H1 (cell line): ENCODE data around the gene STK11. TPM values are rescaled to one million over a fixed set of nuclear protein-coding genes. Genes with fewer than 3 reads are reported as not detected.

Experiments used
- CHD7 ChIP-seq: fragments of 300-600 bp; sonication (generic); IDR thresholded peaks from 2 replicates; pipeline ENCODE4 v1.7.1; 2012; ENCODE audit warnings: low read length, moderate library complexity, mild to moderate bottlenecking, inconsistent platforms; ENCODE audit not compliant: insufficient replicate concordance
- NANOG ChIP-seq: IDR thresholded peaks from 2 replicates; pipeline ENCODE4 v1.6.1; 2011; ENCODE audit warnings: low read length, low read depth, mild to moderate bottlenecking, inconsistent platforms; ENCODE audit not compliant: insufficient read depth, poor library complexity, severe bottlenecking
- POLR2A ChIP-seq, 2 experiments: IDR thresholded peaks; 1 replicate in 1 of 2; 2 replicates in 1 of 2; pipeline ENCODE4 v1.6.1; 2011; ENCODE audit warnings: low read depth in 2 of 2, low read length in 2 of 2, mild to moderate bottlenecking in 2 of 2; ENCODE audit errors: control extremely low read depth in 1 of 2
- RBBP5 ChIP-seq: IDR thresholded peaks from 2 replicates; pipeline ENCODE4 v1.7.1; 2012; ENCODE audit warnings: low read depth, mild to moderate bottlenecking, inconsistent platforms, low read length, moderate library complexity, borderline replicate concordance
- SIN3A ChIP-seq, 2 experiments: IDR thresholded peaks in 1 of 2; conservative IDR thresholded peaks in 1 of 2; 2 replicates each; pipeline ENCODE4 v1.6.1; 2011 to 2012; ENCODE audit warnings: low read length in 2 of 2, improper control_type of control experiment in 1 of 2, low read depth in 1 of 2, mild to moderate bottlenecking in 1 of 2
- polyA plus RNA-seq, 7 experiments: library from polyadenylated mRNA; depleted of rRNA in 3 of 7; stranded (reverse) in 5 of 7; unstranded in 2 of 7; fragments of >200 nt in 5 of 7; fragments of 200-250 nt in 2 of 7; gene quantifications; 1 replicate in 5 of 7; 2 replicates in 1 of 7; 4 replicates in 1 of 7; pipeline versions ENCODE4 v1.2.1 to v1.2.3, GENCODE V29; 2011 to 2013; ENCODE audit warnings: missing spikeins in 2 of 7, mixed read lengths in 2 of 7
- total RNA-seq: library from RNA; stranded (reverse); fragmentation: NEBNext Ultra II Directional; extraction: Animal tissue kit (Norgen Biotek cat#: 25700); gene quantifications from 2 replicates; pipeline ENCODE4 v1.2.1, GENCODE V29; 2021

STK11 gene
- total and polyA plus RNA-seq, 2 of the 8 experiments (the other 6 are each of a cell fraction or from before 2014, with no cell fraction given) = 45.3 to 70.7 TPM

- TF ChIP-seq RBBP5 (no peak), SIN3A (conservative IDR thresholded peaks at IDR 0.05 in 1 of 2, IDR thresholded peaks at IDR 0.05 in 1 of 2; ENCODE audit: low read depth in 1 of 2, low read length in 2 of 2) (peak in 1 of 2 experiments; percentile 35; a peak in 1 of 4 replicates), NANOG (no peak), CHD7 (no peak), POLR2A (IDR thresholded peaks at IDR 0.05; ENCODE audit: control extremely low read depth in 1 of 2, low read depth in 2 of 2, low read length in 2 of 2) (peak; percentile 73 to 96)
Observed at GRCh38 chr19:1259206-1259875, 53.8 kb downstream of the STK11 start (continued).
